Measurements from ENCODE around the gene NUP58. TPM values are rescaled to one million over a fixed set of nuclear protein-coding genes. Genes with fewer than 3 reads are reported as not detected.

Gene NUP58
- total RNA-seq, 1 donor from 2014 or later, result 37.7 TPM

GRCh38 chr13:25288966-25289365 is 12.5 kb upstream of the NUP58 start:
- no peak for DNase-seq (ENCODE audit: low spot score)
- Mint-ChIP-seq H3K9me3 (ENCODE audit: low read depth) (no peaks in the 10 kb centered on the region), H3K4me1 (ENCODE audit: low read depth) (peaks cover 24% of the 10 kb centered on the region), H3K36me3 (ENCODE audit: low read depth) (no peaks in the 10 kb centered on the region), H3K4me3 (ENCODE audit: unreplicated experiment) (no peak overlapping the region), H3K27ac (ENCODE audit: unreplicated experiment) (no peak overlapping the region), H3K27me3 (ENCODE audit: low read depth) (peaks cover 11% of the 10 kb centered on the region)
- no peak for TF ChIP-seq CTCF (IDR thresholded peaks at IDR 0.05)

- DNase-seq (ENCODE audit: low spot score), result no peak
- no peaks in the 10 kb centered on the region for H3K36me3 Mint-ChIP-seq (ENCODE audit: low read depth)
- H3K9me3 Mint-ChIP-seq (ENCODE audit: low read depth), result no peaks in the 10 kb centered on the region
- H3K27ac Mint-ChIP-seq (ENCODE audit: unreplicated experiment), result no peak overlapping the region
- no peak for TF ChIP-seq CTCF (IDR thresholded peaks at IDR 0.05)
- peaks cover 3% of the 10 kb centered on the region for H3K4me1 Mint-ChIP-seq (ENCODE audit: low read depth)
- H3K27me3 Mint-ChIP-seq (ENCODE audit: low read depth), result peaks cover 25% of the 10 kb centered on the region
- H3K4me3 Mint-ChIP-seq (ENCODE audit: unreplicated experiment), result no peak overlapping the region
These were observed 9.7 kb upstream of the NUP58 start for GRCh38 chr13:25291691-25292090.

- H3K27ac Mint-ChIP-seq (ENCODE audit: unreplicated experiment), result no peak overlapping the region
- no peaks in the 10 kb centered on the region for H3K36me3 Mint-ChIP-seq (ENCODE audit: low read depth)
- H3K9me3 Mint-ChIP-seq (ENCODE audit: low read depth), result no peaks in the 10 kb centered on the region
- no peak for DNase-seq (ENCODE audit: low spot score)
- no peak for TF ChIP-seq CTCF (IDR thresholded peaks at IDR 0.05)
- H3K27me3 Mint-ChIP-seq (ENCODE audit: low read depth), result peaks cover 30% of the 10 kb centered on the region
- no peak overlapping the region for H3K4me3 Mint-ChIP-seq (ENCODE audit: unreplicated experiment)
- peaks cover 3% of the 10 kb centered on the region for H3K4me1 Mint-ChIP-seq (ENCODE audit: low read depth)
These were observed 9.1 kb upstream of the NUP58 start for GRCh38 chr13:25292301-25292700.

GRCh38 chr13:25295228-25295627 is 6.2 kb upstream of the NUP58 start:
- H3K9me3 Mint-ChIP-seq (ENCODE audit: low read depth), result no peaks in the 10 kb centered on the region
- no peak overlapping the region for H3K4me3 Mint-ChIP-seq (ENCODE audit: unreplicated experiment)
- no peaks in the 10 kb centered on the region for H3K36me3 Mint-ChIP-seq (ENCODE audit: low read depth)
- no peak for DNase-seq (ENCODE audit: low spot score)
- peaks cover 33% of the 10 kb centered on the region for H3K27me3 Mint-ChIP-seq (ENCODE audit: low read depth)
- H3K4me1 Mint-ChIP-seq (ENCODE audit: low read depth), result no peaks in the 10 kb centered on the region
- TF ChIP-seq CTCF (IDR thresholded peaks at IDR 0.05), result no peak
- no peak overlapping the region for H3K27ac Mint-ChIP-seq (ENCODE audit: unreplicated experiment)

GRCh38 chr13:25295701-25296100 is 5.7 kb upstream of the NUP58 start:
- Mint-ChIP-seq H3K27me3 (ENCODE audit: low read depth) (peaks cover 33% of the 10 kb centered on the region), H3K36me3 (ENCODE audit: low read depth) (no peaks in the 10 kb centered on the region), H3K4me1 (ENCODE audit: low read depth) (no peaks in the 10 kb centered on the region), H3K27ac (ENCODE audit: unreplicated experiment) (no peak overlapping the region), H3K4me3 (ENCODE audit: unreplicated experiment) (no peak overlapping the region), H3K9me3 (ENCODE audit: low read depth) (no peaks in the 10 kb centered on the region)
- TF ChIP-seq CTCF (IDR thresholded peaks at IDR 0.05), result no peak
- DNase-seq (ENCODE audit: low spot score), result no peak
